DMS79 (cell line): Measurements from ENCODE around the gene SEMA5B.

Experiments used
- DNase-seq: peaks from one replicate; lab custom pipeline; 2025; lab: John Stamatoyannopoulos, UW

The SEMA5B gene

GRCh38 chr3:122943828-122944190 is 83.8 kb downstream of the SEMA5B start:
- DNase-seq = no peak

- no peak for DNase-seq
These were observed 84.4 kb downstream of the SEMA5B start for GRCh38 chr3:122942937-122943827.

DNA sequence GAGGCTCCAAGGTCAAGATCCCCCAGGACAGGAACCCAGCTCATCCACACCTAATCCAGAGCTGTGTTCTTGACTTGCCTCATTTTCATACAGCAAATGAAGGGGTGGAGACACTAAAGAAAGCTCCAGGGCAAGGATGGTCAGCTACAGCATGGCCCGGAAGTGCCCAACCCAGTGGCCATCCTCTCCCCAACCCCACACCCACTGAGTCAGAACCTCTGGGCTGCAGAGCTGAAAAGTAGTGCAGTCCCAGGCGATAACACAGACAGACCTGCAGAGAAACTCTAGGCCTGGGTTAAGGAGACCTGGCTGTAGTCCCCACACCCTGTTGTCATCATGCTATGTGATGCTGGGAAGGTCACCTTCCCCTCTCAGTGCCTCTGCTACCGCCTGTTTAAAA is 85.3 kb downstream of the SEMA5B start:
- DNase-seq = no peak

DNA sequence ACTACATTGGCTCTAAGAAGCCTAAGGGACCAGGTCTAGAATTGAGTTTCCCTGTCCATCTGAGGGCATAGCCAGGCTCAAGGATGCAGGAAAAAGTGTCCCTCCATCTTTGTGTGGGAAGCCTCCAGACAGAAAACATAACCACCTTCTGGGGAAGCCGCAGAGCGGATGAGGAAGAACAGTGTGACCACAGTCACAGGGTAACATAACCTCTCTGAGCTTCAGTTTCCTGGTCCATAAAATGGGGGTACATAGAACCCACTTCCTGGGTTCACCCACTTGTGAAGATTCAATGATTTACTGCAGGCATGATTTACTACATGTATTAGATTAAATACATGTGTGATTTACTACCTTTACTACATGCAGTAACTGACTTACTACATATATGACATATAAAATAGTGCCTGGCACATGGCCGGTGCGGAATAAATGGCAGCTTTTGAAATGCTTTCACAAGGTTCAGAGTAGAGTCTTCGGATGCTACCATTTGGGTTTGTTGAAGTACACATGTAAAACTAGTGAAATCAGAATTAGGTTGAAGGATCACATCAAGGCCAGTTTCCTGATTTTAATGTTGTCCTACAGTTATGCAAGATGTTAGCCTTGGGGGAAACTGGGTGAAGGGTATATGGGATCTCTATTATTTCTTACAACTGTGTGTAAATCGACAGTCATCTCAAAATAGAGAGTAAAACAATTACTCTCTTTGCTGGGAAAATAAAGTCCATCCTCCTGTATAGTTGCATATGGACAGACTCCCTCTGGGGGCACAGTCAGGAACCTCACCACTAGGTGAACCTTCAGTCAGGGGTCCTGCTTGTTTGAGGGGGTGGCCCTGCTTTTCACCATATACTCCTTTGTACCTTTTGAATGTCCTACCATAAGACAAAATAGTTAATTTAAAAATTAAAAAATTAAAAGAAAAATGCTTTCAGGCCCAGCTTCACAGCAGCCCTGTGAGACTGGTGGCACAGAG is 86.0 kb downstream of the SEMA5B start:
- no peak for DNase-seq

DNA sequence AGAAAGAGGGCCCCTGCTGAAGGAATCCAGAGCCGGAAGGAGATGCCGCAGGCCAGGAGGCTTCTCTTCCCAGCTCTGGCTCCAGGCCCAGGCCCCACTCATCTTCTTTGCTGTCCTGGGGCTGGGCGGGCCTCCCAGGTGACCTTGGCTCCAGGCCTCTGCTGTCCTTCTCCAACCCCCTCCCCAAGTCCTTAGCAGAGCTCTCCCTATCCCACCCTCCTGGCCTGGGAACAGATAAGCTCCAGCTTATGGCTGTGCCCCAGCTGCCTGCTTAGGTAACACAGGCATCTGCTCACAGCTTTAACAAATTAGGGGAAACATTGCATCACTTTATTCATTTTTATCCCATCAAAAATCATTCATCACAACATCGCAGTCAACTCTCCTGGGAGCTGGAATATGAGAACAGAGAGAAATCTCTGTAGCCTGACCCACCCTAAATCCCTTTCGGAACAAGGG is 86.9 kb downstream of the SEMA5B start:
- DNase-seq = no peak

- no peak for DNase-seq
These were observed 88.7 kb downstream of the SEMA5B start for GRCh38 chr3:122938783-122939425.

DNA sequence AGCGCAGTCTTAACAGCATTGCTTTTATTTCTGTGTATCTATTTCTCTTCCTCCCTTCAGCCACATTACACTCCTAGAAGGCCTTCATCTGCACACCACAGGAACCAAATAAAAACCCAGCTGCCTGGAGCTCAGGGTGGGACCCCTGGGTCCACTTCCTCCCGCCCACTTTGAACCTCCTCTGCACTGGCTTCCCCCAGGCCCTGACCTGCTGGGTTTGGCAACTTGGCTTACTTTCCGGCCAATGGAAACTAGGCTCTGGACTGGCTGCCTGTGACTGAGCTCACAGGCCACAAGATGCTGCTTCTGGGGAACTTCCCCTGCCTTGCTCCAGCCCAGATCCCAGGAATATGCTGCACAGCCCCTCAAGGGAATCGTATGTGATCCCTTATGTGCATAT is 89.8 kb downstream of the SEMA5B start:
- DNase-seq = no peak

GRCh38 chr3:122936986-122937385 is 90.6 kb downstream of the SEMA5B start:
- no peak for DNase-seq

DNA sequence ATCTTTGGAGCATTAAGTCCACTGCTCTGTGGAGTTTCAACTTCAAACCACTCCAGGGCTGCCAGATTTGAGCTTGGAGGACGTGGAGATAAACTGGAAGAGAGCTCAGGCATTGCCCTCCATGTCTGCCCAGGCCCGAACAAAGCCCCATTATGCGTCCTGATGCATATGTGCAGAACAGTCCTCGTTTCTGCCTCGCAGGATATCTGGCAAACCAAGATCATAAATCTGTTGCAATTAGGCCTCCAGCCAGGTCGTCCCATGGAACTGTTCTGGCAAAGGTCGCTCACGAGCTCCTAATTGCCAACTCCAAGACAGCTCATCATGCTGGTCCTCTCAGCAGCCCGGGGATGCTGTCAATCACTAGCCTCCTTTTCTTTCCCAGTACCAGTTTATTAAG is 91.2 kb downstream of the SEMA5B start:
- DNase-seq = peak; percentile 15

DNA sequence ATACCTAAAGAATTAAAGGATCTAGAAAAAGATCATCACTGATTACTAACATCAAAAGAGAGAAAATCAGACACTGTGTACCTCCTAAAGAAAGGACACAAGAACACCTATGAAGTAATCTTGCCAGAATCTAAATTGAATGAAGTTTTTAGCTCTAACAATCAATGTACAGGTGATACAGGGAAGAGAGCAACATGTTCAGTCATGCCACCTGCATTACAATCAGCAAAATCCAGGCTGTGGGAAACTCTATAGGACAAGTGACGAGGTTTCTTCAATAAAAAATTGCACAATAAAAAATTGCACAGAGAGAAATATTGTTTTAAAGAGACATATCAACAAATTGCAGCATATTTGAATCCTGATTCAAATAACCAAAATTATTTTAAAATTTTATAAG is 93.3 kb downstream of the SEMA5B start:
- no peak for DNase-seq

DNA sequence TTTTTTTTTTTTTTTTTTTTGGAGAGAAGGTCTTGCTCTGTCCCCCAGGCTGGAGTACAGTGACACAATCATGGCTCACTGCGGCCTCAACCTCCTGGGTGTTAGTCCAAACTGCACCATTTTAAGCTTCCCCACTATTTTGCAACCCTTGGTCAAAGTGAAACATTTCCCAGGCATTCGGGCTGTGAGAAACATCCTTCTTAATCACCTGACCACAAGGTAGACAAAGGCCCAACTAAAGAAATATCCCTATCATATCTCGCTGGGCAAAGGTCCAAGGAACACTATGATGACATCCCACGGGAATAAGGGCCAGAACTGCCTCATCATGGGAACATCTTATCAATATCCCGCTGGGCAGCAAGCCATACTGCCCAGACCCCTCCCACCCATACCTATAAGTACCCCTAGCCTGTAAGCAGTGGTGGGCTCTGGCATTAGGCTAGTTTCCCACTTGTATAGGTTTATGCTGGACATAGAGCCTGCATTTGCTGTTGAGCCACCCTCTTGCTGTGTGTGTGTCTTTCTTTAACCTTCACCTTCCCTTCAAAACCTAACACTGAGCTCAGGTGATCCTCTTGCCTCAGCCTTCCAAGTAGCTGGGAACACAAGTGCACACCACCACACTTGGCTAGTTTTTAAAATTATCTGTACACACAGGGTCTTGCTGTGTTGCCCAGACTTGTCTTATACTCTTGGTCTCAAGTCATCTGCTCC is 95.2 kb downstream of the SEMA5B start:
- no peak for DNase-seq

DNA sequence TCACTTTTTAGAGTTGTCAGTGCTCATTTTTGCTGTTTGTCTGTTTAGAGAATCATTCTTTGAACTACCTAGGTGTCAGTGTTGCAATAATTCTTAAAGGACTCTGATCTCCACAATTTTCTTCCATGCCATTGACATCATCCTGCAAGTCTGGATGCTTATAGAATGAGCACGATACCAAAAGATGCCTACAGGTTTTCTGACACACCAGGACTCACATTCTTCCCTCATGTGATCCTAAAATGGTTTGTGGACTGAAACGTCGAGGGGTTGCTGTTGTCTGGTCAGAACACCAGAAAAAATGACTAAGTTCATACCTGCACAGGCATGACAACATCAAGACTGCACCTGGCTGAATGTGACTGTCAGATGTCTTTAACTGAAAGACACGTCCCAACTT is 95.9 kb downstream of the SEMA5B start:
- DNase-seq = no peak

- no peak for DNase-seq
These were observed 97.2 kb downstream of the SEMA5B start for GRCh38 chr3:122930063-122930997.

- no peak for DNase-seq
These were observed 98.1 kb downstream of the SEMA5B start for GRCh38 chr3:122929188-122930062.

GRCh38 chr3:122928396-122929187 is 99.0 kb downstream of the SEMA5B start:
- DNase-seq = no peak

- DNase-seq = no peak
These were observed 99.8 kb downstream of the SEMA5B start for GRCh38 chr3:122927726-122928125.

- DNase-seq = no peak
These were observed 100.8 kb downstream of the SEMA5B start for GRCh38 chr3:122926811-122927210.

DNA sequence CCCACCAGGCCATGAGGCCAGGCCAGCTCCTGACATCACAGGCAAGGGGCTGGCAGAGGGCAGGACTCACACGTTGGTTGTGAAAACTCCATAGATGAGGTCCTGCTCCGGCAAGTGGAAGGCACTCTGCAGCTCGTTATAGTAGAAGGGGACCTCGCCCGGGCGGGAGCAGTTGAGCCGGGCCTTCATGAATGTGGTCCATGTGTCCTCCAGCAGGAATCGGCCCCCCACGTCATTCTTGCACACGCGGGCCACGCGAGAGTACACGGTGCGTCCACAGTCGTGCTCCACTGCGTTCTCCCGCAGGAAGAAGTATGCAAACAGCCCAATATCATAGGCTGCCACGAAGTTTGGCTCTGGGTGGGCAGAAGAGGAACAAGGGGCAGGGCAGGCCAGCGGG is 101.2 kb downstream of the SEMA5B start:
- no peak for DNase-seq

- no peak for DNase-seq
These were observed 101.8 kb downstream of the SEMA5B start for GRCh38 chr3:122925756-122926155.
